Measurements from ENCODE around the gene FNIP2. TPM values are rescaled to one million over a fixed set of nuclear protein-coding genes. Genes with fewer than 3 reads are reported as not detected.
"Not testable (repeated sequence)": the region's sequence is repeated elsewhere in the genome, so short reads cannot be mapped to it uniquely, and the experiment has no call there.

FNIP2 gene
- total RNA-seq, 4 donors from 2014 or later, result 48.9 to 75.8 (median 63.2) TPM

GRCh38 chr4:158787709-158788475 lies 19.1 kb downstream of the FNIP2 start:
- TF ChIP-seq, protein P1, sequence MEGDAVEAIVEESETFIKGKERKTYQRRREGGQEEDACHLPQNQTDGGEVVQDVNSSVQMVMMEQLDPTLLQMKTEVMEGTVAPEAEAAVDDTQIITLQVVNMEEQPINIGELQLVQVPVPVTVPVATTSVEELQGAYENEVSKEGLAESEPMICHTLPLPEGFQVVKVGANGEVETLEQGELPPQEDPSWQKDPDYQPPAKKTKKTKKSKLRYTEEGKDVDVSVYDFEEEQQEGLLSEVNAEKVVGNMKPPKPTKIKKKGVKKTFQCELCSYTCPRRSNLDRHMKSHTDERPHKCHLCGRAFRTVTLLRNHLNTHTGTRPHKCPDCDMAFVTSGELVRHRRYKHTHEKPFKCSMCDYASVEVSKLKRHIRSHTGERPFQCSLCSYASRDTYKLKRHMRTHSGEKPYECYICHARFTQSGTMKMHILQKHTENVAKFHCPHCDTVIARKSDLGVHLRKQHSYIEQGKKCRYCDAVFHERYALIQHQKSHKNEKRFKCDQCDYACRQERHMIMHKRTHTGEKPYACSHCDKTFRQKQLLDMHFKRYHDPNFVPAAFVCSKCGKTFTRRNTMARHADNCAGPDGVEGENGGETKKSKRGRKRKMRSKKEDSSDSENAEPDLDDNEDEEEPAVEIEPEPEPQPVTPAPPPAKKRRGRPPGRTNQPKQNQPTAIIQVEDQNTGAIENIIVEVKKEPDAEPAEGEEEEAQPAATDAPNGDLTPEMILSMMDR (IDR thresholded peaks at IDR 0.05), result no peak
- Histone ChIP-seq H3K4me3 (replicated peaks in 1 of 3) (no peak overlapping the region), H3K27ac (peak overlapping the region in 1 of 3 donors; percentile 30), H3K9me3 (no peaks in the 10 kb centered on the region), H3K36me3 (no peaks in the 10 kb centered on the region), H3K4me1 (peaks cover 27 to 39% of the 10 kb centered on the region in 2 donors), H3K27me3 (no peaks in the 10 kb centered on the region)
- intact Hi-C loops (cut with DNase I), result no loop called here
- 87 to 92% methylated on average over 15 of the region's 15 CpGs for WGBS, 2 donors
- DNase-seq, result no peak

DNA sequence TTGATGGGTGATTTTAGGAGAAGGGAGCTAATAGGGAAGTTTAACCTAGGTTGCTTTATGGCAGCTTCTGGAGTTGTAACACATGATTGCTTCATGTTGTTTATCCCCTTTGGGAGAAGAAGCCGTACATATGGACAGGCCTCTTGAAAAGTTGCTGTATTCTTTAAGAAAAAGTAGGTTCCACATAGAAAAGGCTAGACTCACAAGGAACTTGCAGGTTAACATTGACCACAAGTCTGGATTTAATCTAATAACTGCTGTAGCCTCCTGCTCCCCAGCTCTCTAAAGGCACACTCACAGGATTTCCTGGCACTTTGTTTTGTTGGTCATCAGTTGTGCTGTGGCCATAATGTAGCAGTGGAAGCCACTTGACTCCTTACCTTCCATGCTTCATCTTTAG lies 19.7 kb downstream of the FNIP2 start:
- Histone ChIP-seq H3K36me3 (no peaks in the 10 kb centered on the region), H3K4me1 (peaks cover 21 to 33% of the 10 kb centered on the region in 2 donors), H3K27ac (peak overlapping the region in 1 of 3 donors; percentile 30), H3K9me3 (no peaks in the 10 kb centered on the region), H3K4me3 (replicated peaks in 1 of 3) (no peak overlapping the region), H3K27me3 (no peaks in the 10 kb centered on the region)
- WGBS, 2 donors, result 81 to 87% methylated on average over 1 of the region's 1 CpG
- intact Hi-C loops (cut with DNase I), result no loop called here
- no peak for DNase-seq
- no peak for TF ChIP-seq POLR2A (IDR thresholded peaks at IDR 0.05)
- TF ChIP-seq, protein P1 (IDR thresholded peaks at IDR 0.05), result no peak

DNA sequence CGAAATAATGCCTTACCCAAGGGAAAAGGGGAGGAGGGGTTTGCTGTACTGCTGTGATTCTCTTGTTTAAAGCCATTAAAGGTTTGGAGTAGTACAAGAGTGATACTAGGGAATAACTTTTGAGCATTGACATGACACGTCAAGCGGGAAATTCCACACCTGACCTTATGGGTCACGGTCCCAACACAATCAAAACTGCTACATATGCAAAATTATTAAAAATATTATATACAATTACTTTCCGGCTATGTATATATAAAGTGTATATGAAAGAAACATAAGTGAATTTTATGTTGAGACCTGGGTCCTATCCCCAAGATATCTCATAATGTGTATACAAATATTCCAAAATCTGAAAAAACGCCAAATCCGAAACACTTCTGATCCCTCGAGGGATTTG lies 21.0 kb downstream of the FNIP2 start:
- Histone ChIP-seq H3K27ac (no peak overlapping the region), H3K27me3 (no peaks in the 10 kb centered on the region), H3K4me3 (replicated peaks in 1 of 3) (no peak overlapping the region), H3K9me3 (no peaks in the 10 kb centered on the region), H3K36me3 (no peaks in the 10 kb centered on the region), H3K4me1 (peaks cover 20 to 30% of the 10 kb centered on the region in 2 donors)
- 93 to 94% methylated on average over 8 of the region's 8 CpGs for WGBS, 2 donors
- no peak for DNase-seq
- TF ChIP-seq, protein P1 (IDR thresholded peaks at IDR 0.05), result no peak
- TF ChIP-seq POLR2A (IDR thresholded peaks at IDR 0.05), result no peak
- intact Hi-C loops (cut with DNase I), result no loop called here

GRCh38 chr4:158793021-158793420 lies 24.2 kb downstream of the FNIP2 start:
- Histone ChIP-seq H3K4me3 (replicated peaks in 1 of 3) (no peak overlapping the region), H3K9me3 (no peaks in the 10 kb centered on the region), H3K27me3 (no peaks in the 10 kb centered on the region), H3K4me1 (peaks cover 0 to 11% of the 10 kb centered on the region in 2 donors), H3K27ac (no peak overlapping the region), H3K36me3 (no peaks in the 10 kb centered on the region)
- intact Hi-C loops (cut with DNase I), result no loop called here
- DNase-seq, result no peak
- WGBS, 2 donors, result 85 to 100% methylated on average over 1 of the region's 1 CpG
- TF ChIP-seq, protein P1 (IDR thresholded peaks at IDR 0.05), result no peak
- no peak for TF ChIP-seq POLR2A (IDR thresholded peaks at IDR 0.05)

DNA sequence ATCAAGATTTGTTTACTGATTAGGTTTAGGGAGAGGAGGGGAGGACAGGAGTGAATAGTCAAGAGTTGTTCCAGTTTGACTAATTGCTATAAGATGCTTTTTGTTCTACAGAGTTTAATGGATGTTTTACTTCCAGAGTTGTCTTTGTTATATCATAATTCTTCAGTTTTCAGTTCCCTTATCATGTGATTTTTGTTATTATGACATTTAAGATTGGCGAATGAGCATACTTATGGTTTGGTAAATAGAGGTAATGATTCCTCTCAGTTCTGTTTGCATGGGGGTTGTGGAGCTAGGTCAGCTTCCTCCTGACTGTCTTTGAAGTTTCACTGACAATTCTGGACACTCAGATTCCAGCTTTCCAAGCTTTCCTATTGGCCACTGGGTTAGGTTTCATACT lies 24.6 kb downstream of the FNIP2 start:
- H3K27me3 ChIP-seq; DNase-seq; H3K36me3 ChIP-seq; H3K4me3 ChIP-seq (replicated peaks in 1 of 3); H3K9me3 ChIP-seq; intact Hi-C loops (cut with DNase I); H3K4me1 ChIP-seq; H3K27ac ChIP-seq: not testable (repeated sequence)
- WGBS, 2 donors, result 97 to 100% methylated on average over 1 of the region's 1 CpG
